Left forelimb (tissue), 1 donor: ENCODE results near the gene ACTA2.

ENCODE experiments used
- DNase-seq: peaks from one replicate; pipeline ENCODE4 v3.0.0-alpha.2; 2018; ENCODE audit warnings: low spot score

Gene ACTA2

DNA sequence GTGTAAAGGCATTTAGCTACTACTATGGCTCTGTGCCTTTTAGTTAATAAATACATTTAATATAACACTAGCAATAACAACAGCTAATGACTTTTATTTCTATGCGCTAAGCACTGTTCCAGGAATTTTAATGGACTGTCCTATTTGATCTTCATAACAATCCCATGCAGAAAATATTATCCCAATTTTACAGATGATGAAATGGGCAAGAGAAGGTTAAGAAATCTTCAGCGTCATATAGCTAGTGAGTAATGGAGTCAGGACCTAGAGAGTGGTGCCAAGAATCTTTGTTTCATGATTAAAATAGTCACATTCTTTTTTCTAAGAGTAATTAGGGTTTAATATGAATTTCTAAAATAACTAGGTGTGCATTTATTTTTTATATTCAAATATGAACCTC, 32.4 kb downstream of the ACTA2 start:
- no peak for DNase-seq

DNA sequence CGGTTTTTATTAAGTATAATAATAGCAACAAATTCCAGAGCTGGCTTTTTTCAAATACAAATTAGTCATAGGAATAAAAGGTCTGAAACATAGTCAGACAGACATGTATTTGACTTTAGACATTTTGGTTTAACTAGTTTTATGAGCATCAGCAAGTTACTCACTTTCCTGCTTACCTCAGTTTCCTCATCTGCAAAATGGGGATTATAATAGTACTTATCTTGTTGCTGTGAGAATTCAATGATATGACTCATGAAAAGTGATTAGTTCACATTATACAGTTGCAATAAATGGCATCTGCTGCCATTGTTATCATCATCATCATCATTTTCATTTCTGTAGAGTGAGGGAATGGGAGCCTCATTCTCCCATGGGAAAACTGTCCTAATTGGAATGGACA, 33.5 kb downstream of the ACTA2 start:
- no peak for DNase-seq

DNA sequence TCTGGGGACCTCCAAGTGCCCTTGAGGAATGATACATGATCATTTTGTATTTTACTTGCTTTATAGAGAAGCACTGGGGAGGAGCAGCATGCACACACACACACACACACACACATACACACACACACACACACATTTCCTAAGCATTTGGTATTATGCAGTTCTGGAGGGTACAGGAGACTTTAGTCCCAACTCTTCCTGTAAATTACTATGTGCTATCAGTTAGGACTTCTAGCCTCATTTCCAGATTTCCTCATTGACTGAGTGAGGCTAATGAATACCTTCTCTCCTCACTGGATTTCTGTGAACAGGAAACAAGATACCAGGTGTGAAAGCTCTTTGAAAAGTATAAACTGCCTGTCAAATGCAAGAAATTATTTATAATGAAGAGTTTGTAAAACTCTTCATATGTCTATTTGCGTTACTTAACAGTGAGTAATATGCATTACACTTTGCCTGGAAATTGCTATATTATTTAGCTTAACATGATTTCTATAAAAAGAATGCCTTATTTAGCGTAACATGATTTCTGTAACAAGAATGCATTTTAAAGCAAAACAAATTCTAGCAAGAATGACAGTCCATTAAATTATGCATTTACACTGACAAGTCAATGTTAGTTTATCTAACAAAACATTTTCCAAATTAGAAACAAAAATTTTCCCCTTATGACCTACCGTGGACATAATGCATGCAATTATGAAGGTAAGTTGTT, 34.2 kb downstream of the ACTA2 start:
- no peak for DNase-seq

DNA sequence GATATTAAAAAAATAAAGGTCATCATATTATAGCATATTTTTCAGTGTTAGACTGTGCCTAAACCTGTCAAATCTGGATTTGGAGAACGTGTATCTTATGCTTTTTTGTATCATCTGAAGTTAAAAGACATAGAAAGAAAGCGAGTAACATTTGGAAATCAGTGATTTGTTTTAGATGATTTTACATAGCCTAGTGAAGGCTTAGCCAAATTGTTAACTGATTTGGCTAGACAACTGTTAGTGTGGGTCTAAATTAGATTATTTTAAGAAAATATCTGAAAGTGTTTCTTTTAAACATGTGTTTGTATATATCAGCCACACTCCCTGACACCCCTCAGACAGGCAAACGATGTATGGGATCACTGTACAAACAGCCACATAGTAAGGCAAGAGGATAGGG, 35.6 kb downstream of the ACTA2 start:
- DNase-seq, result no peak

DNA sequence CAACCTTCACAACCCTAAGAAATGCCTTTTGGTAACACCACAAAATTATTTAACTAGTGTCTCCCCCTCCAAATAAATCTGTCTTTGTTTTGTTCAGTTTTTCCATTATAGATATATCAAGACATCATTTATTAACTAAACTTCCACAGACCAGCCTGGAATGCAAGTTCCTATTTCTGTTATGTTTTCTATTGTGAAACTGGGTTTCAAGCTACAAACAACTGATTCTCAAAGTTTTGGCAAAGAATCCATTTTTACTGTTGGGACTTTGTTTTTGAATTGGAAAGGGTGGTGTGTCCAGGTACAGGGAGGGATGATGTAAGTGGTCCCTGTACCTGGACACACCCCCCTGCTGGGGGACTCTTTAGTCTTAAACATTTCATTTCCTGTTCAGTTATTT, 36.3 kb downstream of the ACTA2 start:
- DNase-seq, result no peak

DNA sequence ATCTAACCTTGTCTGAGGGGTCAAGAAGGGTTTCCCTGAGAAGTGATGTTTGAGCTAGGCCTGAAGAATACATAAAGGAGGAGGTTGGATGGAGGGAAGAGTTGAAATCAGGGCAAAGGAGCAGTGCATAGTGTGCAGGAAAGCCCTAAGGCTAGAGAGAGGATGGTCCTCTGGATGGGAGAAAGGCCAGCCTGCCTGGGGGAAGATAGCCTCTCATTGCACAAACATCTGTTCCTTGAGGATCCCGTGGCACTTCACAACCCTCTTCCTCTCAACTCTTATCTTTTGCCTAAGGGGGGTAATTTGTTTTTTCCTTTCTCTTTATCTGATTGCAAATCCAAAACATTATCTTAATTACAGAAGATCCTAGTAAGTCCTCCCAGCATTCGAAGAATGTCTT, 36.8 kb downstream of the ACTA2 start:
- no peak for DNase-seq

DNA sequence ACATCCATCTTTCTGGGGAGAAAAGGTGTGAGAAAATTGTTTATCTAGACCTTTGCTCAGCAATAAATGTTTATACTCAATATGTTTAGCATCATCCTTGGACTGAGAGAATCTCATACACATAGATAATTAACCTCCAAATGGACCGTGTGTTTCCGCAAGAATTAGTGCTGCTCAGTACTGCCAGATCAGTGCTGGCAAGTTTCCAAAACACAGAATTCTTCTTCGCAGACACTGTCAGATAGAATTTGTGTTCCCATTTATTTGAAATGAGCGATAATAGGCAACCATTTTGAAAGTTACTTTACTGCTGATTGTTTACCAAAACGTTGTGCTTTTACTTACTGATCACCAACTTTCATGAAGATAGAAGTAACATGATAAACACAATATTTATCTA, 38.8 kb downstream of the ACTA2 start:
- no peak for DNase-seq

DNA sequence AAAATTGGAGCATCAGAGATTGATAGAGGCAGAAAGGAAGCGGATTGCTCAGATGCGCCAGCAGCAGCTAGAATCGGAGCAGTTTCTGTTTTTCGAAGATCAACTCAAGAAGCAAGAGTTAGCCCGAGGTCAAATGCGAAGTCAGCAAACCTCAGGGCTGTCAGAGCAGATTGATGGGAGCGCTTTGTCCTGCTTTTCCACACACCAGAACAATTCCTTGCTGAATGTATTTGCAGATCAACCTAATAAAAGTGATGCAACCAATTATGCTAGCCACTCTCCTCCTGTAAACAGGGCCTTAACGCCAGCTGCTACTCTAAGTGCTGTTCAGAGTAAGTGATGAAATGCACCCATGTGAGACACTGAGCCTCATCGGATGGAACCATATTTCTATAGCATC, 39.4 kb downstream of the ACTA2 start:
- DNase-seq, result no peak

DNA sequence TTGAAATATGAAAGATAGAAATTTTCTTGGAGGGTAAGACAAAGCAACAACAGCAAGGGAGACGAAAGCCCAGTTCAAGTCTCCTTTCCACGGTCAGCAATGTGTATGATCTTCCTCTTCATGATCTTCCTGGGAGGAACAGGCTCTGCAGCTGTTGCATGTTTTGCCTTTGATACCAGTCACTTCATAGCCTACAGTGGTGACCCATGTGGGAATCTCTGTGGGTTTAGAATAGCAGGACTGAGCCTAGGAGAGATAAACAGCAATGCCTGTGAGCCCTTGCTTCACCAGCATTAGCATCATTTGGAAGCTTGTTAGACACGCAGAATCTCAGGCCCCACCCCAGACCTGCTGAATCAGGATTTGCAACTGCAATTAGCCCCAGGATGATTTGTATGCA, 40.7 kb downstream of the ACTA2 start:
- DNase-seq, result no peak

DNA sequence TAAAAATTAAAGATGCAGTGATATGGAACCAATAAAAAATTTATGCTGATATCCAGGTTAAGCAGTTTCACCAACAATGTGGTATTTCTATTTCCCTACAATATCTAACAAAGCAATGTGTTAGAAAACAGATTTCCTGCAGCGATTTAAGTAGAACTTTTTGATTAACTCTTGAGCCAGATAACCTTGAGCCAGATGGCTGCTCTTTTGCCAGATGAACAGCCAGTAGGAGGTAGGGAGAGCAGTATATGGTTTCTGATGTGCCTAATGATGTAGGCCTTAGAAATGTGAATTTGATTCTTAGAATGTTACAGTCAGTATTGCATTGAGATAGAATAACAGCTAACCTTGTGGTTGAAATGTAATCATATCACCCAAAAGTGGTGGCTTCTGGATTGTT, 41.5 kb downstream of the ACTA2 start:
- DNase-seq, result no peak

DNA sequence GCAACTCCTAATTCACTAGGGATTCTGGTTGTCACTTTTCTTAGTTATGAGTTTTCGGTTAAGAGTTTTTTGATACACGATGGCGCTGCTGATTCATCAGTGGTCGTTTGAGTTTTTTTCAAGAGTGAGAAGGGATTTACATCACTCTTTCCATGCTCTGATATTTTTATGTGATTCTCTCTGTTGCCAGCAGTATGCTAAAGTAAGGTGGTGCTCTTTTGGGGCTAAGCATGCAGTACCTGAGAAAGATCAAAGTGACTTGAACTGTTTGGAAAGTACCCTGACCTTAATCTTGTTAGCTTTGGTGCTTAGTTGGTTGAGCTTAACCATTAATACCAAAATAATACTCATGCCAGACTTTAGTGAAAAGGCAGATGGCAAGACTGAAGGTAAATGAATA, 44.4 kb downstream of the ACTA2 start:
- no peak for DNase-seq

DNA sequence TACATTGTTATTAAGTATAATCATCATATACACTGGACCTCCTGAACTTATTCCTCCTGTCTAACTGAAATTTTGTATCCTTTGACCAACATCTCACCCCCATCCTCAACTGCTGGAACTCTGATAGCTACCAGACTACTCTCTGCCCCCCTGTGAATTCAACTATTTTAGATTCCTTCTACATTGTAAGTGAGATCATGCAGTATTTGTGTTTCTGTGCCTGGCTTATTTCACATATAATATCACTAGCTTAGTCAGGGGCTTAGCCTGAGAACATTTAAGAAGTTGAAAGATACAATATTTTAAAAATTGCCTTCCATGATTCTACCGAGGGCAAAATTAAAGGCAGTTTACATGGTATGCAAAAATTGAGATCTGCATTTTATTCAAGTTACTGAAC, 45.7 kb downstream of the ACTA2 start:
- DNase-seq, result no peak

DNA sequence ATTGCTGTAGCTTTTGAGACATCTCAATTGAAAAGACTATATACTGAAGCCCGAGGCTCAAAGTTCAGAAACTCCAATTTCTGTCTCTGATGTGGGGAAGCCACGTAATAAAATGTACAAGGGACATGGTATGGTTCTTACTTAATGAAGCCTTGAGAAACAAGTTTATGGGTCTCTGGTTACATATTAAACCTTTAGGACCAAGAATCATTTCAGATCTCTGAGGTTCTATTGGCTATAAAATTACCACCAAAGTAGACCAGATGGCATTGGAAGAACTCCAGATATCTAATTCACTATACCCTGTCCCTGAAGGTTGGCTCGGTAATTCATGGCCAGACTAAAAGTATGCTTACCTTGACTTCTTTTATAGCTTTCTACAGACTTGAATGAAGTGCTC, 48.9 kb downstream of the ACTA2 start:
- DNase-seq, result no peak

DNA sequence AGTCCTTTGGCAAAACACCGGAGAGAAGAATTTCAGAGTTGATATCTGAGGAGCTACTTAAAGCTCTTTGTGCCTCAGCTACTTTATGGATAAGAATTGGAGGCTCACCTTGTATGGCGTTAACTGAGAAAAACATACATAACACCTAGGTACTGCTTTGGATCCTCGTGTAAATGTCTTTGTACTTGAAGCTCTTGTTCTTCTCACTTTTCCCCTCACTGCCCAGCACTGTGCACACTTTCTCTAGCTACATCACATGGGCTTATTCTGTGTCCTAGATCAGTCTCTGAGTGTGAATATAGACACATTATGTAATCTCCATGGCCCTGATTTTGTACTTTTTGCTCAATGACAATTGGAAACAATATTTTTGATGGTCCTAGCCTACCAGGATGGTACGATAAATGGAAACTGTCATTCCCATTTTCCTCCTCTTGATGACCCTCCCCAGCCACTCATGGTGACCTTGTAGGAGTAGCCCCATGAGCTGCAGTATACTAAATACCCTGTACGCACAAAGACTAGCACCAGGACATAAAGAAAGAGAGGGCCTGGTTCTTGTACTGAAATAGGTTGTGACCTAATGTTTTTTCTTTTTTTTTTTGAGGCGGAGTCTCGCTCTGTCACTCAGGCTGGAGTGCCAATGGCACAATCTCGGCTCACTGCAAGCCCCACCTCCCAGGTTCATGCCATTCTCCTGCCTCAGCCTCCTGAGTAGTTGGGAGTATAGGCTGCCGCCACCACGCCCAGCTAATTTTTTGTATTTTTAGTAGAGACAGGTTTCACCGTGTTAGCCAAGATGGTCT, 50.4 kb downstream of the ACTA2 start:
- DNase-seq, result no peak

DNA sequence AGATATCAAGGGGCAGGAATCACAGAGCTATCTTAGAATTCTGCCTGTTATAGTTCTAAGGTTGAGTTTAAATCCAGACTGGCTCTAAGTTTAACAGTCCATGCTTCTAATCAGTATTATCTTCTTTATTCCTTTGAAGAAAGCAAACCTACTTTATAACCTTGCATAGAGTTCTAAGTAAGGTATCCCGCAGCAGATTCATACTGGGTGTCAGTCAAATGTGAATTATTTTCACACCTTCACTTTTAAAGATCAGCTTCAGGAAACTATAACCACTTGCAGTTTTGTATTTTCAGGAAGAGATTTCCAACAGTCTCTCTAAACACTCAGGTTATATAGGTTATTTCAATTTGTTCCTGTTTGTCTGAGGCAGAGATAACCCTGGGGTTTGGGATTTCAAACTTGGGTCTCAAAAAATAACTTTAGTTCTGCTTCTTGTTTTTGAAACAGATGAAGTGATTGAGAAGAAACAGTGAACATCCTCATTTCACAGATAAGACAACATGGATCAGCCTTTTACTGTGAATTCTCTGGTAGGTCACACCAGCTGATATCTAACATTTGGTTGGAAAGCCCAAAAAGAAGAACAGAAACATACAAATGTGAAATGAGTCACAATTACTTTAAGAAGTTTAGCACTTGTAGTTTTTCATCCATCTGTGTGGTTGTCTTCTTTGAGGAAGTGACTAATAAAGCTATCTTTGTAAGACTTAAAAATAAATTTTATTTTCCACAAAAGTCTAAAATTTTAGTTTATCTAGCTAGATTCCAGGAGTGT, 51.2 kb downstream of the ACTA2 start:
- DNase-seq, result no peak

DNA sequence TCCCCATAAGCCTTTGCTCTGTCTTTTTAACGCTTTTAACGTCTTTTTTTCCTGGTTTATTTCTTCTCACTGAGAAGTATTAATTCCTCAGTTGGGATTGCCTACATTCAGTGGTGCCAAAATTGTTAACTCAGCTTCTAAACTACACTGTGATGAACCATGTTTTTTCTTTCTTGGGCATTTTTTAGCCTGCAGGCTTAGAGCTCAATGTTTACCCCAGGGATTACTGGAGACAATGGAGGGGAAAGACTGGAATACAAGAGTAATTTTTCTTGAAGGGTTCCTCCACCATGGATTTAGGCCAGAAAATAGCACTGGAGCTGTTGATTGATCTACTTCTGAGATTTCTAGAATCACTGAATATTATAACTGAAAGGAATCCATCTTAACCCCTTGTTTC, 52.7 kb downstream of the ACTA2 start:
- DNase-seq, result no peak

DNA sequence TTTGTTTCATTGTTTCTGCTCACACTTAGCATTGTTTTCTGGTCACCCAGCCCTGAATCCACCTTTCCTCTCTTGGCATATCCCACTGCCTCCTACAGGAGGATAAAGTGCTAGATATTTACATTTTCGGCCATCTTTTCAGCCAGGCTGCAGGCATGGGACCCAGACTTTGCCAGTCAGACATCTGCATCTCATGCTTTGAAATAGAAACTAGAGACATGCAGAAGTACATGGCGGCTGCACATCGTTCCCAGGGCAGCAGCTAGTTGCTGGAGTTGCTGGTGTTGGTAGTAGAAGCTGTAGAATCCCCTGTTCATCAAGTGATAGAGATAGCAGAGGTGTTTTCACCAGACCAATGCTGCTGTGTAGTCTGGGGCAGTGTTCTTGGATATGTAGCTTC, 53.8 kb downstream of the ACTA2 start:
- DNase-seq, result no peak

DNA sequence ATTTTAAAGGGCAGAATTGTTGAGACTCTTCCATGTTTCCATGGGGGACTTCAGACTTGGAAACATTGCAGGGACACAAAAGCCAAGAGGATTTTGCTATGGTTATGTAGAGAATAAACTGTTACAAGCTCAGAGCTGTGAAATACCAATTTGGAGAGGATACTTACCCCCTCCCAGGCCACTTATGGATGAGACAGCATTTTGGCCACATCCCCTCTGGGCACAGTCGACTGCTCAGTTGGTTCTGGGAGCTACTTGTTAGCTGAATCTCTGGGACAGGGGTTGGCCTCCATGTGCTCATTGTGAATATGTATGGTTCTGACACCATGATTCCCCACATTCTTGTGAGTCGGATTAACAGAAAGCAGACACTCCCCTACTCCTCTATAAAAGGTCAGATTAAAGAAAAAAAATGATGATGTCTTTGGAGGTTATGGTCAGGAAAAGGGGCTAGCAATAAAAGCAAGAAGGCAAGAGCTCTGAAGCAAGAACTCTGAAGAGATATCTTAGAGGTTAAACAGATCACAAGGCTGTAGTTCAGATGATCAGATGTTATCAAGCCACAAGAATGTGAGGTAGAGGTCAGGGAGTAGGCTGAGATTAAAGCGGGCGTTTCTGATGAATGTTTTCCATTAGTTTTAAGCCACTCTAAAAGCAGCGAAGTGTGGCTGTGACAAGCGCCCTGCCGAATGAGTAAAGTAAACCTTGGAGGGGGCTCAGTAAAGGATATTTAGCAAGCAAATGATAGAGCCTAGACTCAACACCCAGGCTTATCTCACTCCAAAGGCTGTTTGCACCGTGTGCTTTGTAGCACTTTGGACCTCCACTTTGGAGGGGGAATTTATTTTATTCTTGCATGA, 55.3 kb downstream of the ACTA2 start:
- DNase-seq, result no peak

DNA sequence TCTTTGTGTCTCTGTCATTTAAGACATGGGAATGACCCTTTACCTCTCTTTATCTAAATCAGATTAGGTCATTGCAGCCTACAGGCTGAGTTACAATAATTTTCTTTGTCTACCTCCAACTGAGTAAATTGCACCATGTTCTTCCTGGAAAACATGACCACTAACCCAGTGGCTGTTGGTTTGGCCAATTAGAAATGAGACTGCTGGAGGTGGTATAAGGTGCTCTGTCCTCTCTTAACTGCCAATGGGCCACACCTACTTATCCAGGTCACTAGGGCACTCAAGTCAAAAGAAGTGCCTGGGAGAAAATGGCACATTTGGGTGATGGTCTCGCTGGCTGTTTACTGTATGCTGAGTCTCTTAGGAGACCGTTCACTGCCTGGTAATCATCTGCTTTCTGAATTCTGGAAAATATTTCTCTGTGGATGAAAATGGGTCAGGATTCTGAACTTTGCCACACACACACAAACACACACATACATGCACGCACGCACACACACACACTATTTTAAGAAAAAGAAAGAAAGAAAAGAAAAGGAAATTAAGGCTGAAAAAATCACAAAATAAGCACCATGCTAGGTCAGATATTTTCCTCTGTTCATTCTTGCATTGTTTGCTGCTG, 56.1 kb downstream of the ACTA2 start:
- DNase-seq, result no peak

DNA sequence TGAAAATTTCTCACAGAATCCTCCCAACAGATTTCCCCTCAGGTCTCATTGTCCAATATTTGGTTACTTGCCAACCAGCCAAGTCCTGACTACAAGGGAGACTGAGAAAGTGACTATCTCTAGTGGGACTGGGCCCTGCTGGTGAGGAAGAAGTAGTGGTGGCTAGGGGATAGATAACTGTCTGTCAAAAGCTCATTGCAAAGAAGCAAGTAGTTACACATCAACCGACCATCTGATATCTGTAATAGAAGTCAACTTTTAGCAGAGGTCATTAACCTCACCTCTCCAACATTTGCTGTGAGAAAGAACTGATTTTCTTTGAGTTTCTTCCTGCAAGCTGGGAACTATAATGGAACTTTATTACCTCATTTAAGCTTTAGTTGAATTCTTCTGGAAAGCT, 57.3 kb downstream of the ACTA2 start:
- DNase-seq, result no peak

DNA sequence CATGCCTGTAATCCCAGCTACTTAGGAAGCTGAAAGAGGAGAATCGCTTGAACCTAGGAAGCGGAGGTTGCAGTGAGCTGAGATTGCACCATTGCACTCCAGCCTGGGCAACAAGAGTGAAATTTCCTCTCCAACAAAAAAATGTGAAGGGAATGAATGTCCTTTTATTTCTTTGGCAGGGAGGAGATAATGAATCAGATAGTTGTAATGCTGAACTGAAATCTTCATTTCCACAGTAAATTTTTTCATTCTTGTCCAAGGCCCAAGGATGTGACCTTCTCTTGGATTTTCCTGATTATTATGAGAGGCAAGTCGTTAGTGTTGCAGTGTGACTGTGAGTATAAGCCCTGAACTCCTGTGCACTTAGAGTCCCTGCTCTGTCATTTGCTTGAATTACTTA, 59.0 kb downstream of the ACTA2 start:
- no peak for DNase-seq
